Measurements from ENCODE around the gene FGGY. TPM values are rescaled to one million over a fixed set of nuclear protein-coding genes. Genes with fewer than 3 reads are reported as not detected.

The FGGY gene
- total and polyA plus RNA-seq, 2 donors, result 15.6 to 25.3 TPM

DNA sequence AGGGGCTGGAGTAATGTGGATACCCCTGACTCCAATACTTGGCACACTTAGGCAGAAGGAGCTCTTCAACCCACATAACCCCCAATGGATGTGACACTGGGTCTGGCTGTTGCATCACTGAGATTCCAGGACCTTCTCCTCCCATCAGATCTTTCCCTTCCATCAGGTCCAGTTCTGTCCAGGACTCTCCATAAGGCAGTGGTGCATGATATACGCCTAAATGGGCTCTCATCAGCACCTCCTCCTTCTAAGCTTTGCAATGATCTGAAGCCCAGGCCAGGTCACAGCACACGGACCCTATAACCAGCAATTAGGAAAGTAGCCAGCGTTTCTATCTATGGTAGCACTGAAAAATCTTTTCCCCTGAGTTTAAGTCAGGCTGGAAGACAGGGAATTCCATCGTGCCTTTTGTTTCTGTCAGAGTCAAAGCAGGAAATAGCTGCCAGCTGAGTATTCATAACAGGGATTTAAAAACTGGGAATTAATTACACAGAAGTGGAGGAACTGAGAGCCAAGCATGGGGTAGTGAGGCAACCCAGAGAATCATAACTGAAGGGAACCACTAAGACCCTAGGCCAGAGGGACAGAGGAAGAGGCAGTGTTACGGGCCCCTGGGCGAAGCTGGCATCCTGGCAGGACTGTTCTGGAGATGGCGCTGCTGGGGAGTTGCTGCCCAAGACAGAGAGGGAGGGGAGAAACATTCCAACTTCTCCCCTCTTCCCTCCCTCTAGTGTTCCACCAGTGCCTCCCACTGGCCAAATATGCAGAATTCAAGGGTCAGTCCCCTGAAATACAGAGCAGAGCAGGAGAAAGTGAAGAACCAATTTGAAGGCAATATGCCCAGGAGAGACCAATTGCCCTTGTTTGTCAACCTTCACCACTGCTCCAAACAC, 480.3 kb downstream of the FGGY start:
- no peaks in the 10 kb centered on the region for H3K4me1 ChIP-seq (ENCODE audit: control insufficient read depth in 2 of 2, insufficient read depth in 2 of 2, low read length in 2 of 2)
- no peak overlapping the region for H3K27ac ChIP-seq (ENCODE audit: low read depth in 1 of 2, low read length in 1 of 2)
- no peaks in the 10 kb centered on the region for H3K9me3 ChIP-seq (ENCODE audit: control insufficient read depth in 2 of 2, insufficient read depth in 1 of 2, low read length in 1 of 2)
- 94% methylated on average over 7 of the region's 7 CpGs for WGBS
- no peaks in the 10 kb centered on the region for H3K36me3 ChIP-seq (ENCODE audit: control insufficient read depth in 2 of 2, insufficient read depth in 2 of 2, low read length in 1 of 2)
- H3K27me3 ChIP-seq (ENCODE audit: control insufficient read depth in 2 of 2, insufficient read depth in 1 of 2, low read length in 1 of 2), result no peaks in the 10 kb centered on the region
- no peak for DNase-seq (ENCODE audit: low read depth in 6 of 9, low spot score in 9 of 9)
- no peak overlapping the region for H3K4me3 ChIP-seq (ENCODE audit: low read length in 2 of 2)

DNA sequence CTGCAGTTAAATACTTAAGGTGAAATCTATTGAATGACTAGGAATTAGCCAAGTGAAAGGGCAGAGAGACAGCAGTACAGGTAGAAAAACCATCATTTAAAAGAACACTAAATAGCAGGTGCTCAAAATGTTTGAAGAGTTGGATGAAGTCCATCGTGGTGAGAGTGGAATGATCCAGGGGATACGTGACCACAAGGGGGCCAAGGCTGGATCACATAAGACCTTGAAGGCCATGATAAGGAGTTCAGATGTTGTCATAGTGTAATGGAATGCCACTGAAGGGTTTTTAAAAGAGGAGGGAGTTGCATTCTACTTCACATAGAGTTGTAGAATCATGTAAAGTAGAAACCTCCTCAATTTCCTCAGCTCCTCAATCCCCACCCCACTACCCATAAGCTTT, 483.1 kb downstream of the FGGY start:
- Histone ChIP-seq H3K36me3 (ENCODE audit: control insufficient read depth in 2 of 2, insufficient read depth in 2 of 2, low read length in 1 of 2) (no peaks in the 10 kb centered on the region), H3K27me3 (ENCODE audit: control insufficient read depth in 2 of 2, insufficient read depth in 1 of 2, low read length in 1 of 2) (no peaks in the 10 kb centered on the region), H3K4me3 (ENCODE audit: low read length in 2 of 2) (no peak overlapping the region), H3K27ac (ENCODE audit: low read depth in 1 of 2, low read length in 1 of 2) (no peak overlapping the region), H3K4me1 (ENCODE audit: control insufficient read depth in 2 of 2, insufficient read depth in 2 of 2, low read length in 2 of 2) (no peaks in the 10 kb centered on the region), H3K9me3 (ENCODE audit: control insufficient read depth in 2 of 2, insufficient read depth in 1 of 2, low read length in 1 of 2) (no peaks in the 10 kb centered on the region)
- no peak for DNase-seq (ENCODE audit: low read depth in 6 of 9, low spot score in 9 of 9)
- WGBS, result 83% methylated on average over 2 of the region's 2 CpGs

DNA sequence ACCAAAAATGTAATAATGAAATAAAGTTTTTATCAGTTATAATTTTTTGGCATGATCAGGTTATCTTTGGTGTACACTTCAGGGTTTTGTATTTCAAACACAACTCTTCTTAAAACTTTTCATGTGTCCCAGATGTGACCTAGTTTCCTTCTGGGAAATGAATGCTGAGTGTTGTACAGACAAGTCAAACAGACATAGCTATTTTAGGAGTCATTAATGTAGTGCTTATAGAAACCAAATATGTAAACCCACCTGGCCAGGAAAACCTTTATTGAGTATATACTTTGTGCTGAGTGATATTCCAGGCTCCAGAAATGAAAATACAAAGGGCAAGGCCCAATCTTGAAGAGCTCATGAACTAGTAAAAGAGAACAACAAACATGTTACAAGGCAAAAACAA, 491.9 kb downstream of the FGGY start:
- Histone ChIP-seq H3K9me3 (ENCODE audit: control insufficient read depth in 2 of 2, insufficient read depth in 1 of 2, low read length in 1 of 2) (peaks cover 0 to 11% of the 10 kb centered on the region in 2 donors), H3K4me1 (ENCODE audit: control insufficient read depth in 2 of 2, insufficient read depth in 2 of 2, low read length in 2 of 2) (no peaks in the 10 kb centered on the region), H3K4me3 (ENCODE audit: low read length in 2 of 2) (no peak overlapping the region), H3K27ac (ENCODE audit: low read depth in 1 of 2, low read length in 1 of 2) (no peak overlapping the region), H3K36me3 (ENCODE audit: control insufficient read depth in 2 of 2, insufficient read depth in 2 of 2, low read length in 1 of 2) (no peaks in the 10 kb centered on the region), H3K27me3 (ENCODE audit: control insufficient read depth in 2 of 2, insufficient read depth in 1 of 2, low read length in 1 of 2) (no peaks in the 10 kb centered on the region)
- DNase-seq (ENCODE audit: low read depth in 6 of 9, low spot score in 9 of 9), result peak in 6 of 9 donors; percentile 9 to 37 (median 10)

DNA sequence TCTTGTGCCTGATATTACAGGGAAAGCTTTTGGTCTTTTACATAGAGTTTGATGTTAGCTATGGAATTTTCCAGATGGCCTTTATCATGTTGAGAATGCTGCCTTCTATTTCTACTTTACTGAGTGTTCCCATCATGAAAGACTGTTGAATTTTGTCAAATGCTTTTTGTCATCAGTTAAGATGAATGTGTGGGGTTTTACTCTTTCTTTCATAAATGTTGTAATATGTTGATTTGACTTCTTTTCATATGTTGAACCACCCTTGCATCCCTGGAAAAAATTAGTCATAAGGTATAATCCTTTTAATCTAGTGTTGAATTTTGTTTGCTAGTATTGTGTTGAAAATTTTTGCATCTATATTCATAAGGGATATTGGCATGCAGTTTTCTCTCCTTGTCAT, 501.7 kb downstream of the FGGY start:
- DNase-seq (ENCODE audit: low read depth in 6 of 9, low spot score in 9 of 9), result no peak
- no peaks in the 10 kb centered on the region for H3K36me3 ChIP-seq (ENCODE audit: control insufficient read depth in 2 of 2, insufficient read depth in 2 of 2, low read length in 1 of 2)
- H3K9me3 ChIP-seq (ENCODE audit: control insufficient read depth in 2 of 2, insufficient read depth in 1 of 2, low read length in 1 of 2), result no peaks in the 10 kb centered on the region
- H3K27ac ChIP-seq (ENCODE audit: low read depth in 1 of 2, low read length in 1 of 2), result no peak overlapping the region
- no peak overlapping the region for H3K4me3 ChIP-seq (ENCODE audit: low read length in 2 of 2)
- H3K4me1 ChIP-seq (ENCODE audit: control insufficient read depth in 2 of 2, insufficient read depth in 2 of 2, low read length in 2 of 2), result no peaks in the 10 kb centered on the region
- no peaks in the 10 kb centered on the region for H3K27me3 ChIP-seq (ENCODE audit: control insufficient read depth in 2 of 2, insufficient read depth in 1 of 2, low read length in 1 of 2)

DNA sequence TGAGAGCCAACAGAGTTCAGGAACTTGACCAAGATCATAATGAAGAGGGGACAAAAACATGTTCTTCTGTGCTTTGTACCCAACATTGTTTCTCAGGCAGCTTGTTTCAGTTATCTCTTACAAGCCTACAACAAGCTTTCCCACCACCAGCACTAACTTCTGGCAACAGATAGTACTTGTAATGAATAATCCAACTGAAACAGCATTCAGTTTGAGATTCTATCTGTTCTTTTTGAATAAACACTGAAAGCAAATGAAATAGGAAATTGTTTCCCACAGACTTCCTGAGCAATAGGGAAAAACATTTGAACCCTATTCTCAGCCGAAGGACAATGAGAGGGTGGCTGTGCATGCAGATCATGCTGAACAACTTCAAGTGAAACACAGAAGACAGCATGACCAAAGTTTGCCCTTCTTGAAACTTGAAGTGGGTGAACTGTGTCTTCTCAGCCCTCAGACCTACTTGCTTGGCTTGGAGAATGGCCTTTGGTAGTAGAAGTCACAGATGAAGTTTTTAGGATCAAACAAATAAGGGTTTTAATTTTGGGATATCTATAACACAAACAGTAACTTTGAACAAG, 506.7 kb downstream of the FGGY start:
- DNase-seq (ENCODE audit: low read depth in 6 of 9, low spot score in 9 of 9), result no peak
- WGBS, result 55% methylated on average over 1 of the region's 1 CpG
- H3K9me3 ChIP-seq (ENCODE audit: control insufficient read depth in 2 of 2, insufficient read depth in 1 of 2, low read length in 1 of 2), result no peaks in the 10 kb centered on the region
- no peaks in the 10 kb centered on the region for H3K4me1 ChIP-seq (ENCODE audit: control insufficient read depth in 2 of 2, insufficient read depth in 2 of 2, low read length in 2 of 2)
- peaks cover 0 to 2% of the 10 kb centered on the region in 2 donors for H3K27me3 ChIP-seq (ENCODE audit: control insufficient read depth in 2 of 2, insufficient read depth in 1 of 2, low read length in 1 of 2)
- no peak overlapping the region for H3K4me3 ChIP-seq (ENCODE audit: low read length in 2 of 2)
- no peak overlapping the region for H3K27ac ChIP-seq (ENCODE audit: low read depth in 1 of 2, low read length in 1 of 2)
- H3K36me3 ChIP-seq (ENCODE audit: control insufficient read depth in 2 of 2, insufficient read depth in 2 of 2, low read length in 1 of 2), result no peaks in the 10 kb centered on the region

DNA sequence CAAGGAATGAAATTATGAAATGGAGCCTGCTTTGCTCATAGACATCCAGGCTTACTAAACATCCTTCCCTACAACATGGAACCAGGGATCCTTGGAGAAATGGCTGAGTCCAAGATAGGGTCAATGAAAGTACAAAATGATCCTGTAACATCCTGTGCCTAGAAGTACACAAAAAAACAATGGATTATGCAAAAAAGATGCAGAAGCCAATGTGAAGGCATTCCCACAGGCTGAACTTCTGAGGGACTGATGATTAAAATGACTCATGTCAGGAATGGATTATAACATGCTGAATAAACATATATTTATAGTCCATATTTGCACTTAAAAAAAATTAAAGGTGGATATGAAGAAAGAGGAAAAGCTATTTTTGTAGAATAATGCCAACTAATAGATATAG, 507.4 kb downstream of the FGGY start:
- Histone ChIP-seq H3K27ac (ENCODE audit: low read depth in 1 of 2, low read length in 1 of 2) (no peak overlapping the region), H3K27me3 (ENCODE audit: control insufficient read depth in 2 of 2, insufficient read depth in 1 of 2, low read length in 1 of 2) (peaks cover 0 to 3% of the 10 kb centered on the region in 2 donors), H3K4me3 (ENCODE audit: low read length in 2 of 2) (no peak overlapping the region), H3K9me3 (ENCODE audit: control insufficient read depth in 2 of 2, insufficient read depth in 1 of 2, low read length in 1 of 2) (no peaks in the 10 kb centered on the region), H3K36me3 (ENCODE audit: control insufficient read depth in 2 of 2, insufficient read depth in 2 of 2, low read length in 1 of 2) (no peaks in the 10 kb centered on the region), H3K4me1 (ENCODE audit: control insufficient read depth in 2 of 2, insufficient read depth in 2 of 2, low read length in 2 of 2) (no peaks in the 10 kb centered on the region)
- no peak for DNase-seq (ENCODE audit: low read depth in 6 of 9, low spot score in 9 of 9)

DNA sequence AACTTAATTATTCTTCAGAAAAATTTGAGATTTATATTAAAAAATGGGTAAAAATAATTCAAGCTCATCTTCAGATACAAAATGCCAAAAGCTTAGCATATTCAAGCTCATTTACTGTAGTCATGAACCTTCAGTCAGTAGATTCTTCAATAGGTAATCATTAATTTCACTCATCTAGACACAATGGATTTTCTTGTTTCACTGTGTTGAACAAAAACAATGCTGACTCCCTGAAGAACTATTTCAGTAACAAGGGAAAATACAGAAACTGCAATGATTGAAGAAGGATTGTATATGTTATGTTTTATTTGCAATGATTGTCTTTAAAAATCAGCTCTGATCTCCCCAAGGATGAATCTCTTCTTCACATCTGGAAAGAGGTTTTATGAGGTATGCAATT, 508.7 kb downstream of the FGGY start:
- DNase-seq (ENCODE audit: low read depth in 6 of 9, low spot score in 9 of 9), result no peak
- H3K27me3 ChIP-seq (ENCODE audit: control insufficient read depth in 2 of 2, insufficient read depth in 1 of 2, low read length in 1 of 2), result peaks cover 0 to 3% of the 10 kb centered on the region in 2 donors
- H3K4me3 ChIP-seq (ENCODE audit: low read length in 2 of 2), result no peak overlapping the region
- no peak overlapping the region for H3K27ac ChIP-seq (ENCODE audit: low read depth in 1 of 2, low read length in 1 of 2)
- H3K9me3 ChIP-seq (ENCODE audit: control insufficient read depth in 2 of 2, insufficient read depth in 1 of 2, low read length in 1 of 2), result no peaks in the 10 kb centered on the region
- H3K4me1 ChIP-seq (ENCODE audit: control insufficient read depth in 2 of 2, insufficient read depth in 2 of 2, low read length in 2 of 2), result no peaks in the 10 kb centered on the region
- H3K36me3 ChIP-seq (ENCODE audit: control insufficient read depth in 2 of 2, insufficient read depth in 2 of 2, low read length in 1 of 2), result no peaks in the 10 kb centered on the region
